GM19324 (cell line): ENCODE data around the gene DSCAML1.

Experiments
- ATAC-seq: cut with Tn5 transposase; IDR thresholded peaks from one replicate; pipeline ENCODE4 v1.9.1; 2021; ENCODE audit warnings: mild to moderate bottlenecking, moderate library complexity; ENCODE audit not compliant: unreplicated experiment, low FRiP score

DSCAML1 gene

GRCh38 chr11:117378976-117379865, 417.8 kb downstream of the DSCAML1 start:
- no peak for ATAC-seq
